Neural progenitor cell (in vitro differentiated cells): ENCODE measurements around the gene SEMA5B. TPM values are rescaled to one million over a fixed set of nuclear protein-coding genes. Genes with fewer than 3 reads are reported as not detected.

Experiments used
- DNase-seq: peaks from one replicate; pipeline ENCODE4 v3.0.0-alpha.2; 2016; ENCODE audit warnings: low spot score
- H2AFZ ChIP-seq: fragments of 200-600 bp; sonication (generic); replicated peaks from 2 replicates; pipeline ENCODE4 v1.6.1; 2016; ENCODE audit warnings: antibody characterized with exemption
- H3F3A ChIP-seq: fragments of 200-600 bp; sonication (generic); 2 replicates; pipeline ENCODE4 v1.6.1; 2016; ENCODE audit warnings: antibody characterized with exemption, low read depth
- H3K27ac ChIP-seq: fragments of 200-600 bp; sonication (generic); 2 replicates; pipeline ENCODE4 v1.5.1; 2016; ENCODE audit warnings: mild to moderate bottlenecking
- H3K27me3 ChIP-seq: fragments of 200-600 bp; sonication (generic); 2 replicates; pipeline ENCODE4 v1.6.1; 2016; ENCODE audit warnings: mild to moderate bottlenecking, moderate library complexity
- H3K36me3 ChIP-seq: fragments of 200-600 bp; sonication (generic); 2 replicates; pipeline ENCODE4 v1.5.1; 2016
- H3K4me1 ChIP-seq: fragments of 200-600 bp; sonication (generic); 2 replicates; pipeline ENCODE4 v1.6.1; 2016; ENCODE audit warnings: mixed run types
- H3K4me2 ChIP-seq: fragments of 200-600 bp; sonication (generic); 2 replicates; pipeline ENCODE4 v1.6.1; 2016
- H3K4me3 ChIP-seq: fragments of 200-600 bp; sonication (generic); 2 replicates; pipeline ENCODE4 v1.5.1; 2016
- H3K79me2 ChIP-seq: fragments of 200-600 bp; sonication (generic); 2 replicates; pipeline ENCODE4 v1.6.1; 2016; ENCODE audit warnings: low read depth
- H3K9ac ChIP-seq: fragments of 200-600 bp; sonication (generic); 2 replicates; pipeline ENCODE4 v1.6.1; 2016
- H3K9me3 ChIP-seq: fragments of 200-600 bp; sonication (generic); 2 replicates; pipeline ENCODE4 v1.5.1; 2016; ENCODE audit warnings: low read depth
- H4K20me1 ChIP-seq: fragments of 200-600 bp; sonication (generic); 2 replicates; pipeline ENCODE4 v1.6.1; 2016; ENCODE audit warnings: low read depth
- H3K27ac Mint-ChIP-seq: 3 replicates; pipeline ENCODE4 v1.8.0; 2021; ENCODE audit warnings: mixed read lengths
- H3K27me3 Mint-ChIP-seq: 2 replicates; pipeline ENCODE4 v1.8.0; 2022; ENCODE audit warnings: low read depth, mild to moderate bottlenecking, inconsistent platforms, moderate library complexity, mixed read lengths; ENCODE audit not compliant: insufficient read depth
- H3K36me3 Mint-ChIP-seq: 3 replicates; pipeline ENCODE4 v1.8.0; 2021; ENCODE audit warnings: mixed read lengths
- H3K4me1 Mint-ChIP-seq: 3 replicates; pipeline ENCODE4 v1.8.0; 2021; ENCODE audit warnings: mixed read lengths
- H3K4me3 Mint-ChIP-seq: 3 replicates; pipeline ENCODE4 v1.8.0; 2021; ENCODE audit warnings: mild to moderate bottlenecking, moderate library complexity, mixed read lengths
- H3K9me3 Mint-ChIP-seq: 3 replicates; pipeline ENCODE4 v1.8.0; 2020; ENCODE audit warnings: mixed read lengths
- CTCF ChIP-seq: fragments of 200-600 bp; sonication (generic); IDR thresholded peaks from 2 replicates; pipeline ENCODE4 v1.5.1; 2017; ENCODE audit warnings: antibody characterized with exemption, mild to moderate bottlenecking
- EZH2 ChIP-seq: fragments of 200-600 bp; sonication (generic); IDR thresholded peaks from 2 replicates; pipeline ENCODE4 v1.6.1; 2017; ENCODE audit warnings: antibody characterized with exemption, mild to moderate bottlenecking, moderate library complexity
- EZH2phosphoT487 ChIP-seq: fragments of 200-600 bp; sonication (generic); IDR thresholded peaks from 2 replicates; pipeline ENCODE4 v1.6.1; 2017; ENCODE audit warnings: antibody characterized with exemption
- total RNA-seq: library from RNA; depleted of rRNA; stranded (reverse); fragments of >200 nt; gene quantifications from 2 replicates; pipeline ENCODE4 v1.2.3, GENCODE V29; 2015; ENCODE audit warnings: low replicate concordance

SEMA5B gene
- total RNA-seq, 1 donor from 2014 or later: 10.1 TPM

GRCh38 chr3:122907471-122907870, 120.1 kb downstream of the SEMA5B start:
- TF ChIP-seq CTCF (no peak), EZH2phosphoT487 (no peak), EZH2 (no peak)
- no peak for DNase-seq

GRCh38 chr3:122903171-122903570, 124.4 kb downstream of the SEMA5B start:
- Histone ChIP-seq H3F3A (peaks cover 5% of the 10 kb centered on the region), H3K27ac (no peak overlapping the region), H3K27me3 (no peaks in the 10 kb centered on the region), H3K9me3 (no peaks in the 10 kb centered on the region), H3K36me3 (no peaks in the 10 kb centered on the region), H3K79me2 (no peaks in the 10 kb centered on the region), H4K20me1 (no peaks in the 10 kb centered on the region), H3K4me1 (peaks cover 8% of the 10 kb centered on the region), H3K4me3 (no peak overlapping the region), H2AFZ (peak overlapping the region; percentile 50), H3K9ac (no peak overlapping the region), H3K4me2 (no peak overlapping the region)
- H3K27me3 Mint-ChIP-seq: peaks cover 2% of the 10 kb centered on the region
- peaks cover 6% of the 10 kb centered on the region for H3K9me3 Mint-ChIP-seq
- no peaks in the 10 kb centered on the region for H3K4me1 Mint-ChIP-seq
- DNase-seq: peak; percentile 23
- H3K36me3 Mint-ChIP-seq: peaks cover 16% of the 10 kb centered on the region
- no peak overlapping the region for H3K4me3 Mint-ChIP-seq
- H3K27ac Mint-ChIP-seq: no peak overlapping the region
- no peak for TF ChIP-seq EZH2
- no peak for TF ChIP-seq CTCF
- no peak for TF ChIP-seq EZH2phosphoT487

More at GRCh38 chr3:122907471-122907870, 120.1 kb downstream of the SEMA5B start:
- Histone ChIP-seq H3F3A (peaks cover 5% of the 10 kb centered on the region), H3K4me2 (no peak overlapping the region), H3K36me3 (no peaks in the 10 kb centered on the region), H3K27ac (no peak overlapping the region), H3K4me1 (peaks cover 8% of the 10 kb centered on the region), H3K27me3 (no peaks in the 10 kb centered on the region), H3K9ac (no peak overlapping the region), H3K4me3 (no peak overlapping the region), H4K20me1 (no peaks in the 10 kb centered on the region), H3K79me2 (no peaks in the 10 kb centered on the region), H2AFZ (no peak overlapping the region), H3K9me3 (no peaks in the 10 kb centered on the region)
- Mint-ChIP-seq H3K27ac (no peak overlapping the region), H3K36me3 (peaks cover 30% of the 10 kb centered on the region), H3K4me1 (no peaks in the 10 kb centered on the region), H3K4me3 (no peak overlapping the region), H3K27me3 (peaks cover 2% of the 10 kb centered on the region), H3K9me3 (peaks cover 6% of the 10 kb centered on the region)

- Histone ChIP-seq H3K4me1 (peaks cover 8% of the 10 kb centered on the region), H4K20me1 (no peaks in the 10 kb centered on the region), H3K27me3 (no peaks in the 10 kb centered on the region), H3K9ac (no peak overlapping the region), H3K27ac (no peak overlapping the region), H3K79me2 (no peaks in the 10 kb centered on the region), H3K36me3 (no peaks in the 10 kb centered on the region), H2AFZ (peak overlapping the region; percentile 50), H3K4me2 (no peak overlapping the region), H3K4me3 (no peak overlapping the region), H3F3A (peaks cover 5% of the 10 kb centered on the region), H3K9me3 (no peaks in the 10 kb centered on the region)
- no peak for DNase-seq
- Mint-ChIP-seq H3K4me1 (no peaks in the 10 kb centered on the region), H3K27ac (no peak overlapping the region), H3K27me3 (no peaks in the 10 kb centered on the region), H3K9me3 (peaks cover 6% of the 10 kb centered on the region), H3K36me3 (peaks cover 14% of the 10 kb centered on the region), H3K4me3 (no peak overlapping the region)
- TF ChIP-seq EZH2 (no peak), EZH2phosphoT487 (no peak), CTCF (no peak)
Measured at GRCh38 chr3:122902326-122902725, 125.2 kb downstream of the SEMA5B start.
